GM18505 (cell line): ENCODE measurements around the gene PSENEN.
"Not testable (repeated sequence)": the region's sequence is repeated elsewhere in the genome, so short reads cannot be mapped to it uniquely, and the experiment has no call there.

ENCODE experiments used
- ATAC-seq: cut with Tn5 transposase; IDR thresholded peaks from one replicate; pipeline ENCODE4 v1.9.1; 2021; ENCODE audit not compliant: unreplicated experiment
- POLR2A ChIP-seq: IDR thresholded peaks from 4 replicates; pipeline ENCODE4 v1.6.1; 2011; ENCODE audit warnings: borderline replicate concordance; ENCODE audit not compliant: insufficient read depth, insufficient read length; ENCODE audit errors: extremely low read depth

PSENEN gene

GRCh38 chr19:35757749-35758608, 12.5 kb downstream of the PSENEN start, which contains the start of gene PROSER3:
TSS of gene PROSER3 (plus strand) at chr19:35758176. CDS start at chr19:35758216, 40 bp downstream.
- ATAC-seq, result peak; percentile 91
- peak; percentile 69 for TF ChIP-seq POLR2A

- no peak for ATAC-seq
These were observed 14.2 kb downstream of the PSENEN start for GRCh38 chr19:35759697-35760096.

GRCh38 chr19:35760711-35761349, 15.4 kb downstream of the PSENEN start:
- no peak for ATAC-seq

More at GRCh38 chr19:35759697-35760096, 14.2 kb downstream of the PSENEN start:
- no peak for TF ChIP-seq POLR2A

GRCh38 chr19:35764432-35765315, 19.2 kb downstream of the PSENEN start:
- no peak for TF ChIP-seq POLR2A
- no peak for ATAC-seq

More at GRCh38 chr19:35760711-35761349, 15.4 kb downstream of the PSENEN start:
- no peak for TF ChIP-seq POLR2A

- no peak for TF ChIP-seq POLR2A
- no peak for ATAC-seq
These were observed 21.2 kb downstream of the PSENEN start for GRCh38 chr19:35766571-35767104.

- no peak for ATAC-seq
- no peak for TF ChIP-seq POLR2A
These were observed 22.0 kb downstream of the PSENEN start for GRCh38 chr19:35767288-35768081.

- no peak for TF ChIP-seq POLR2A
- no peak for ATAC-seq
These were observed 22.6 kb downstream of the PSENEN start for GRCh38 chr19:35768082-35768421.

- not testable (repeated sequence) for ATAC-seq
These were observed 26.9 kb downstream of the PSENEN start for GRCh38 chr19:35772362-35772761.

GRCh38 chr19:35773020-35773806, 27.8 kb downstream of the PSENEN start:
- ATAC-seq, result no peak
- no peak for TF ChIP-seq POLR2A

GRCh38 chr19:35774274-35775045, 29.0 kb downstream of the PSENEN start:
- no peak for ATAC-seq
- no peak for TF ChIP-seq POLR2A

- no peak for TF ChIP-seq POLR2A
- ATAC-seq, result no peak
These were observed 29.5 kb downstream of the PSENEN start for GRCh38 chr19:35775046-35775297.
